HG03280 (cell line): ENCODE results near the gene LILRB1.
"Not testable (repeated sequence)": the region's sequence is repeated elsewhere in the genome, so short reads cannot be mapped to it uniquely, and the experiment has no call there.

Source experiments
- ATAC-seq: cut with Tn5 transposase; IDR thresholded peaks from one replicate; pipeline ENCODE4 v1.9.1; 2021; ENCODE audit warnings: mild to moderate bottlenecking, moderate library complexity; ENCODE audit not compliant: unreplicated experiment

The LILRB1 gene

DNA sequence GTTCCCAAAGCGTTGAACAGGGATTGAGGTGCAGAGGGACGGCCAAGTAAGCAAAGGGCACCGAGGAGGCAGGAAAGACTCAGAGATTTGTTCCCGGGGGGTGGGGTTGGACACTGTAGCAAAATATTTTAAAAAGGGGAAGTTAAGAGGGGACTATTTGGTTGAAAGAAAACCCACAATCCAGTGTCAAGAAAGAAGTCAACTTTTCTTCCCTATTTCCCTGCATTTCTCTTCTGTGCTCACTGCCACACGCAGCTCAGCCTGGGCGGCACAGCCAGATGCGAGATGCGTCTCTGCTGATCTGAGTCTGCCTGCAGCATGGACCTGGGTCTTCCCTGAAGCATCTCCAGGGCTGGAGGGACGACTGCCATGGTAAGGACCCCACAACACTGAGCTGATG is at the start of gene LILRB1:
LILRB1 (plus strand) TSS at position 223 of the 400 bp plus-strand sequence. CDS start 590 bp downstream, outside the sequence.
- ATAC-seq, result not testable (repeated sequence)

- ATAC-seq, result no peak
Measured at GRCh38 chr19:54586397-54586796, 43.9 kb upstream of the LILRB1 start.

DNA sequence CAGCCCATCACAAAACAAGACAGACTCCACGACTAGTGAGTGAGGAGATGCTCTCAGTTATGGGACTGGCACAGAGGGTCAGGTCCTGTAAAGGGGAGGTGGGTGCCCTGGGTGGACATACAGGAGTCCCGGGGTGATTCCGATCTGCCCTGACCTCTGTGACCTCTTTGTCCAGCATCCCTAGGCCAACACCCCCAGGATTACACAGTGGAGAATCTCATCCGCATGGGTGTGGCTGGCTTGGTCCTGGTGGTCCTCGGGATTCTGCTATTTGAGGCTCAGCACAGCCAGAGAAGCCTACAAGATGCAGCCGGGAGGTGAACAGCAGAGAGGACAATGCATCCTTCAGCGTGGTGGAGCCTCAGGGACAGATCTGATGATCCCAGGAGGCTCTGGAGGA is 43.3 kb upstream of the LILRB1 start:
- no peak for ATAC-seq

DNA sequence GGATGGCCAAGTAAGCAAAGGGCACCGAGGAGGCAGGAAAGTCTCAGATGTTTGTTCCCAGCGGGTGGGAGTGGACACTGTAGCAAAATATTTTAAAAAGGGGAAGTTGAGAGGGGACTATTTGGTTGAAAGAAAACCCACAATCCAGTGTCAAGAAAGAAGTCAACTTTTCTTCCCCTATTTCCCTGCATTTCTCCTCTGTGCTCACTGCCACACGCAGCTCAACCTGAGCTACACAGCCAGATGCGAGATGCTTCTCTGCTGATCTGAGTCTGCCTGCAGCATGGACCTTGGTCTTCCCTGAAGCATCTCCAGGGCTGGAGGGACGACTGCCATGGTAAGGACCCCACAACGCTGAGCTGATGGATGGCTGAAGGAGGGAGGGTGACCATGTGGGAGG is 36.8 kb upstream of the LILRB1 start, which contains the start of gene LILRA1:
LILRA1 (plus strand) TSS at position 188 of the 400 bp plus-strand sequence. CDS start 613 bp downstream, outside the sequence.
- not testable (repeated sequence) for ATAC-seq

GRCh38 chr19:54593931-54594626 is 36.2 kb upstream of the LILRB1 start:
- ATAC-seq, result not testable (repeated sequence)

GRCh38 chr19:54594737-54595136 is 35.5 kb upstream of the LILRB1 start:
- ATAC-seq, result no peak

- ATAC-seq, result not testable (repeated sequence)
Measured at GRCh38 chr19:54595680-54596436, 34.4 kb upstream of the LILRB1 start.

DNA sequence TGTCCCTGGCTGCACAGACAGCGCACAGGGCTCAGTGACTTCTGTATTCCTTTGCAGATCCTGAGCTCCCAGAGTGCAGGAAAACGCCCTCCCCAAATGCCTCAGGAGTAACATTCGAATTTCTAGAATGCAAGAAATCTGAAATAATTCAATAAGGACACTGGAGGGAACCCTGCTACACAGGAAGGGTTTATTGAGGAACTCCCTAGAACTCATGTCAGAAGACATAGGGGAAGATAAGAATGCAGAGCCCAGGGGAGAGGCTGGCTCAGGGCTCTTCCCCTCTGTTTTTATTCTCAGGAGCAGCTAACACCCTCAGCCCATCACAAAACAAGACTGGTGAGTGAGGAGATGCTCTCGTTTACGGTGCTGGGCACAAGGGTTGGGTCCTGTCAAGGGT is 30.1 kb upstream of the LILRB1 start:
- ATAC-seq, result no peak

- ATAC-seq, result no peak
Measured at GRCh38 chr19:54606230-54606629, 24.1 kb upstream of the LILRB1 start.

- peak; percentile 64 for ATAC-seq
Measured at GRCh38 chr19:54606891-54607784, 23.1 kb upstream of the LILRB1 start.

DNA sequence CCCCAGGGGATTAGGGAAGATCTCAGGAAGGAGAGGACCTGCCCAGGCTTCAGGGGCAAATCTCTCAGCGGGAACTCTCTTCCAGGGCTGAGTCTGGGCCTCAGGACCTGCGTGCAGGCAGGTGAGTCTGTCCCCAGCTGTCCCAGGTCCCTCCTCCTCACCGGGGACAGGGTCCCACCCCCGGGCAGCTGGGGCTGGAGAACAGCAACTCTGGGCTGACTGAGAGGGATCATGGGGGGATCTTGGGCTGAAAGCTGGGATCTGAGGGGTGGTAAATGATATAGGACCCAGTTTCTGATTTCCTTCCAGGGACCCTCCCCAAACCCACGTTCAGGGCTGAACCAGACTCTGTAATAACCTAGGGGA is 22.5 kb upstream of the LILRB1 start:
- no peak for ATAC-seq

GRCh38 chr19:54608205-54608604 is 22.1 kb upstream of the LILRB1 start:
- no peak for ATAC-seq

- no peak for ATAC-seq
Measured at GRCh38 chr19:54608792-54609191, 21.5 kb upstream of the LILRB1 start.

- ATAC-seq, result no peak
Measured at GRCh38 chr19:54609356-54609791, 20.9 kb upstream of the LILRB1 start.

- ATAC-seq, result no peak
Measured at GRCh38 chr19:54612428-54612827, 17.9 kb upstream of the LILRB1 start.

GRCh38 chr19:54614726-54615125 is 15.6 kb upstream of the LILRB1 start:
- ATAC-seq, result no peak

- peak; percentile 35 for ATAC-seq
Measured at GRCh38 chr19:54616057-54616456, 14.2 kb upstream of the LILRB1 start.

- ATAC-seq, result peak; percentile 77
Measured at GRCh38 chr19:54616821-54617560, 13.3 kb upstream of the LILRB1 start.

DNA sequence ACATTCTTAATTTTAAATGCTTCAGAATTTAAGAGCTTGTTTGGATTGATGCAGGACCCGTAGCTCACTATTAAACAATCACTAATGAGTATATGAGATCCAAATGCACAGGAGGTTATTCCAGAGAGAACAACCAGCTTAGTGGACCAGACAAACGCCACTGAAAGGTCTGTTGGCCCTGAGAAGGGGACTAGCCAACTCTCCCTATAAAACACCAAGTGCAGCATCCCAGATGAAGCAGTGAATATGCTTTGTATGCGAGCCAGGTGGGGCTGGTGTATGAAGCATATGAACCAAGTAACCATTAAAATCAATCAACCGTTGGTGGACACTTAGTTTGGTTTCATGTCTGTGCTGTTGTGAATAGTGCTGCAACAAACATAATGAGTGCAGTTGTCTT is 9.8 kb upstream of the LILRB1 start:
- no peak for ATAC-seq

DNA sequence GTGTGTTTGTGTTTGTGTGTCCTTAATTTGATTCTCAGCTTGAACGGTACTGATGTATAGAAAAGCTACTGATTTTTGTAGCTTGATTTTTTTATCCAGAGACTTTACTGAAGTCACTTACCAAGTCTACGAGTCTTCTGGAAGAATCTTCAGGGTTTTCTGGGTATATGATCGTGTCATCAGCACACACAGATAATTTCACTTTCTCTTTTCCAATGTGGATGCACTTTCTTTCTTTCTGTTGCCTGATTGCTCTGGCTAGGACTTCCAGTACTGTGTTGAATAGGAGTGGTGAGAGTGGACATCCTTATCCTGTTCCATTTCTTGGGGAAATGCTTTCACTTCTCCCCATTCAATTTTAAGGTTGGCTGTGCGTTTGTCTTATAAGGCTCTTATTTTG is 7.9 kb upstream of the LILRB1 start:
- no peak for ATAC-seq
